Lower lobe of right lung (tissue), 2 donors: ENCODE data around the gene PLN. TPM values are rescaled to one million over a fixed set of nuclear protein-coding genes. Genes with fewer than 3 reads are reported as not detected.

Experiments
- ATAC-seq, 2 donors: fragments of 200-7000 bp; cut with Tn5 transposase; one replicate each; pipeline ENCODE4 v1.9.1; 2020 to 2022; ENCODE audit warnings: mild to moderate bottlenecking in 2 of 2, moderate library complexity in 2 of 2
- DNase-seq: peaks from one replicate; pipeline ENCODE4 v3.0.0-alpha.2; 2020
- H3K27ac ChIP-seq: fragments of 200-600 bp; one replicate; pipeline ENCODE4 v1.8.0; 2022
- H3K27me3 ChIP-seq: fragments of 200-600 bp; one replicate; pipeline ENCODE4 v1.8.0; 2022; ENCODE audit warnings: low read depth
- H3K36me3 ChIP-seq: fragments of 200-600 bp; one replicate; pipeline ENCODE4 v1.8.0; 2022; ENCODE audit warnings: mild to moderate bottlenecking
- H3K4me1 ChIP-seq: fragments of 200-600 bp; one replicate; pipeline ENCODE4 v1.8.0; 2022
- H3K4me3 ChIP-seq: fragments of 200-600 bp; one replicate; pipeline ENCODE4 v1.8.0; 2022; ENCODE audit warnings: mild to moderate bottlenecking
- H3K9me3 ChIP-seq: fragments of 200-600 bp; one replicate; pipeline ENCODE4 v1.8.0; 2022
- CTCF ChIP-seq: fragments of 200-600 bp; IDR thresholded peaks from one replicate; pipeline ENCODE4 v1.8.0; 2022; ENCODE audit warnings: antibody characterized with exemption, mild to moderate bottlenecking
- intact Hi-C: fragments of 100-400 bp; cut with DNase I; formaldehyde crosslinking; loops from one replicate; pipeline ENCODE4 v1.11.0; 2022
- total RNA-seq: library from RNA; stranded (reverse); fragmentation: NEBNext Ultra II Directional; extraction: Animal tissue kit (Norgen Biotek cat#: 25700); gene quantifications from one replicate; pipeline ENCODE4 v1.2.1, GENCODE V29; 2021
- donor health status: DM: no; HTN: yes; CAD: no; lungs with severe emphysema.

PLN gene
- total RNA-seq, 1 donor from 2014 or later = 7.5 TPM

GRCh38 chr6:118606268-118606667 is 58.2 kb downstream of the PLN start:
- Histone ChIP-seq H3K27ac (no peak overlapping the region), H3K4me3 (no peak overlapping the region), H3K27me3 (no peaks in the 10 kb centered on the region), H3K36me3 (no peaks in the 10 kb centered on the region), H3K9me3 (no peaks in the 10 kb centered on the region), H3K4me1 (no peaks in the 10 kb centered on the region)
- DNase-seq (no peak), ATAC-seq (no peak)
- intact Hi-C loops = no loop called here
- TF ChIP-seq CTCF = no peak

GRCh38 chr6:118606858-118607257 is 58.8 kb downstream of the PLN start:
- intact Hi-C loops = no loop called here
- Histone ChIP-seq H3K9me3 (no peaks in the 10 kb centered on the region), H3K4me3 (no peak overlapping the region), H3K4me1 (no peaks in the 10 kb centered on the region), H3K27me3 (no peaks in the 10 kb centered on the region), H3K27ac (no peak overlapping the region), H3K36me3 (no peaks in the 10 kb centered on the region)
- DNase-seq (no peak), ATAC-seq (no peak)
- no peak for TF ChIP-seq CTCF

Other genes with a start within 250 kb of the PLN start
- gene CEP85L, start 103.3 kb downstream of the PLN start, total RNA-seq = 11.0 TPM